ENCODE results near the gene PTPRD.

Gene PTPRD

DNA sequence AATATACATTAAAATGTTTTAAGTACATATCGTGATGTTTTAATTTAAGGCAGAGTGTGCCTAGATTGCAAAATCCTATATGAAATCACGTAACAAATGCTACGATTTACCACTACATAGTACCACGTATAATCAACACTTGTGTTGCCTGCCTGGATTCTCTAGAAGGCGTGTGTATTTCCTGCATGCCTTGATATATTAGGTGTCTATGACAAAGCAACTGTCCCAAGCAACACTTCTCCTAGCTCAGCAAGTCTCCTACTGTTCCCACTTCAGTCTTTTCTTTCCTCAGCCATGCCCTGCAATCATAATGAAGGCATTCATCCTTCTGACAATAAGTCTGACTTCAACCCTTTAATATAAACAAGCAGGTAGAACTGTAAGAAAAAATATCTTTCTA, 89.6 kb downstream of the PTPRD start:
- Histone ChIP-seq H3K4me2 (ENCODE audit: low read length) (no peak overlapping the region), H3K4ac (ENCODE audit: low read depth, low read length) (no peak overlapping the region), H2BK5ac (ENCODE audit: low read depth, low read length, poor library complexity) (no peak overlapping the region), H3K4me1 (ENCODE audit: control insufficient read depth in 1 of 2, insufficient read depth in 2 of 2, low read length in 2 of 2) (no peaks in the 10 kb centered on the region), H3K79me2 (ENCODE audit: control insufficient read depth, insufficient read depth, low read length, poor library complexity) (no peaks in the 10 kb centered on the region), H3K14ac (ENCODE audit: low read length) (no peak overlapping the region), H4K8ac (ENCODE audit: low read depth, low read length) (no peak overlapping the region), H3K23ac (ENCODE audit: low read length) (no peak overlapping the region), H3K4me3 (ENCODE audit: low read depth, low read length) (no peak overlapping the region), H3K27ac (ENCODE audit: low read depth, low read length) (no peak overlapping the region), H4K91ac (ENCODE audit: low read depth, low read length) (no peak overlapping the region), H2AK5ac (ENCODE audit: low read length) (no peak overlapping the region), H3K27me3 (ENCODE audit: insufficient read depth, low read length) (no peaks in the 10 kb centered on the region), H3K9ac (ENCODE audit: low read length) (no peak overlapping the region), H2AFZ (ENCODE audit: insufficient read depth, low read length, poor library complexity) (no peak overlapping the region), H2BK120ac (ENCODE audit: insufficient read depth, low read length, poor library complexity) (no peak overlapping the region), H3K9me3 (ENCODE audit: insufficient read depth, low read depth, low read length) (no peaks in the 10 kb centered on the region), H3K79me1 (ENCODE audit: low read length) (no peaks in the 10 kb centered on the region), H3K36me3 (ENCODE audit: control insufficient read depth in 1 of 2, insufficient read depth in 2 of 2, low read length in 2 of 2) (no peaks in the 10 kb centered on the region), H4K12ac (ENCODE audit: low read depth, low read length) (no peak overlapping the region), H2BK12ac (ENCODE audit: low read length) (no peak overlapping the region), H3K18ac (ENCODE audit: low read length) (no peak overlapping the region)
- DNase-seq, result no peak
- no CpG with 5 or more reads among the region's 5 CpGs for WGBS (ENCODE audit: extremely low coverage, insufficient coverage, insufficient read length)

DNA sequence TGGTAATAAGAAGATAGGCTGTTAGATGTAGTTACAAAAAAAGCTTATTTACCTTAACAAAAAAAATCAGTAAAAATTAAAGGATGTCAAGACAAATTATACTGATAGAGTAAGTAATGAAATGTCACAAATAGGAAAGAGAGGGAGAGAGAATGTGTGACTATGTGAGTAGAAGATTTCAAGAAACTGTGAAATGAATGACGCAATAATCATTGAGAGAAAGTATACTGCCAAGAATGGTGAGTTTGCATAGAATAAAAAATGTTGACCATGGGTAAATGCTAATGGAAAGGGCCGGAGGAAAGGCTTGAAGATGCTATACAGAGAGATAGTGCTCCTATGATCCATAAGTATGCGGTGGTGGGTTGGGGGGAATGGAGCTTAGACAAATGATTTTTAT, 100.7 kb downstream of the PTPRD start:
- H3K27me3 ChIP-seq (ENCODE audit: insufficient read depth, low read length), result no peaks in the 10 kb centered on the region
- H2BK12ac ChIP-seq (ENCODE audit: low read length), result no peak overlapping the region
- H3K27ac ChIP-seq (ENCODE audit: low read depth, low read length), result no peak overlapping the region
- no peaks in the 10 kb centered on the region for H3K9me3 ChIP-seq (ENCODE audit: insufficient read depth, low read depth, low read length)
- no peak overlapping the region for H3K23ac ChIP-seq (ENCODE audit: low read length)
- no peak overlapping the region for H4K12ac ChIP-seq (ENCODE audit: low read depth, low read length)
- H4K8ac ChIP-seq (ENCODE audit: low read depth, low read length), result no peak overlapping the region
- H3K4me3 ChIP-seq (ENCODE audit: low read depth, low read length), result no peak overlapping the region
- WGBS (ENCODE audit: extremely low coverage, insufficient coverage, insufficient read length), result no CpG with 5 or more reads among the region's 3 CpGs
- H2BK120ac ChIP-seq (ENCODE audit: insufficient read depth, low read length, poor library complexity), result no peak overlapping the region
- H2BK5ac ChIP-seq (ENCODE audit: low read depth, low read length, poor library complexity), result no peak overlapping the region
- no peak for DNase-seq
- H3K79me1 ChIP-seq (ENCODE audit: low read length), result no peaks in the 10 kb centered on the region
- H2AK5ac ChIP-seq (ENCODE audit: low read length), result no peak overlapping the region
- no peak overlapping the region for H3K14ac ChIP-seq (ENCODE audit: low read length)
- H3K36me3 ChIP-seq (ENCODE audit: control insufficient read depth in 1 of 2, insufficient read depth in 2 of 2, low read length in 2 of 2), result no peaks in the 10 kb centered on the region
- no peak overlapping the region for H3K9ac ChIP-seq (ENCODE audit: low read length)
- H3K4me2 ChIP-seq (ENCODE audit: low read length), result no peak overlapping the region
- no peak overlapping the region for H2AFZ ChIP-seq (ENCODE audit: insufficient read depth, low read length, poor library complexity)
- H3K18ac ChIP-seq (ENCODE audit: low read length), result no peak overlapping the region
- H3K79me2 ChIP-seq (ENCODE audit: control insufficient read depth, insufficient read depth, low read length, poor library complexity), result no peaks in the 10 kb centered on the region
- no peaks in the 10 kb centered on the region for H3K4me1 ChIP-seq (ENCODE audit: control insufficient read depth in 1 of 2, insufficient read depth in 2 of 2, low read length in 2 of 2)
- H4K91ac ChIP-seq (ENCODE audit: low read depth, low read length), result no peak overlapping the region
- no peak overlapping the region for H3K4ac ChIP-seq (ENCODE audit: low read depth, low read length)

DNA sequence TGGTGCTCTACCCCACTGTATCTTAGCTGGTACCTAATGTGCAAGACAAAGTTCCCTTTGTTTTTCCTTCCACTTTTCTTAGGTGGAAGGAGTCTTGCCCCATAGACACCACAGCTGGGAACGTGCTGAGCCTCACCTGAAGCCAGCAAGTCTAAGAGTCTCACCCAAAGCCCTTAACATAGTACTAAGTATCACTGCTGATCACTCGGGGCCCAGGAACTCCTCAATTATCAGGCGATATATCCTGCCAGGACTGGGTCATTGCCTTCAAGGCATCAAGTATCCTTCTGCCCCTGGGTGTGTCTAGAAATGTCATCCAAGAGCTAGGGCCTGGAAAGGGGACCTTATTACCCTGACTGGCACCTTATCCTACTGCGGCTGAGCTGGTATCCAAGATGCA, 123.9 kb downstream of the PTPRD start:
- Histone ChIP-seq H3K27ac (ENCODE audit: low read depth, low read length) (no peak overlapping the region), H2BK5ac (ENCODE audit: low read depth, low read length, poor library complexity) (no peak overlapping the region), H3K79me1 (ENCODE audit: low read length) (no peaks in the 10 kb centered on the region), H3K9me3 (ENCODE audit: insufficient read depth, low read depth, low read length) (no peaks in the 10 kb centered on the region), H3K18ac (ENCODE audit: low read length) (no peak overlapping the region), H3K79me2 (ENCODE audit: control insufficient read depth, insufficient read depth, low read length, poor library complexity) (no peaks in the 10 kb centered on the region), H3K4me2 (ENCODE audit: low read length) (no peak overlapping the region), H3K4me3 (ENCODE audit: low read depth, low read length) (no peak overlapping the region), H3K14ac (ENCODE audit: low read length) (no peak overlapping the region), H4K91ac (ENCODE audit: low read depth, low read length) (no peak overlapping the region), H3K27me3 (ENCODE audit: insufficient read depth, low read length) (no peaks in the 10 kb centered on the region), H4K8ac (ENCODE audit: low read depth, low read length) (no peak overlapping the region), H3K4ac (ENCODE audit: low read depth, low read length) (no peak overlapping the region), H2BK12ac (ENCODE audit: low read length) (no peak overlapping the region), H2AK5ac (ENCODE audit: low read length) (no peak overlapping the region), H3K9ac (ENCODE audit: low read length) (no peak overlapping the region), H2BK120ac (ENCODE audit: insufficient read depth, low read length, poor library complexity) (no peak overlapping the region), H3K23ac (ENCODE audit: low read length) (no peak overlapping the region), H3K4me1 (ENCODE audit: control insufficient read depth in 1 of 2, insufficient read depth in 2 of 2, low read length in 2 of 2) (no peaks in the 10 kb centered on the region), H3K36me3 (ENCODE audit: control insufficient read depth in 1 of 2, insufficient read depth in 2 of 2, low read length in 2 of 2) (no peaks in the 10 kb centered on the region), H2AFZ (ENCODE audit: insufficient read depth, low read length, poor library complexity) (no peak overlapping the region), H4K12ac (ENCODE audit: low read depth, low read length) (no peak overlapping the region)
- WGBS (ENCODE audit: extremely low coverage, insufficient coverage, insufficient read length), result no CpG with 5 or more reads among the region's 4 CpGs
- no peak for DNase-seq

DNA sequence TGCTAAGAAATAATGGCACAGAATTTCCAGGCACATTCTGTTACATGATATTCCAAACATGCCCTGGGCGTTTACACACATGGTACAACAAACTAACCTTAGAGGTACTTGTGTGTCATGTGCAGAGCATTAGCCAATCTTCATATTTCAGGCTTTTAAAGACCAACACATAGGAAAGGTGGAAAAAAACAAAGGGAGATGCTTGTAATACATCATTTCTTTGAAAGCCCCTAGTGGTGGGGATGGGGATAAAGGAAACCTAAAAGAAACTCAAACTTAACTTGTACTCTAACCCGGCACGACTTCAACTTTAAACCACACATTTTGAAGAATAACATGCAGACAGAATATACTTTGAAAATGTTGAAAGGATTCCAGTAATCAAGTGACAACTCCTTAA, 133.6 kb downstream of the PTPRD start:
- H3K4me2 ChIP-seq (ENCODE audit: low read length), result no peak overlapping the region
- no peak overlapping the region for H3K9ac ChIP-seq (ENCODE audit: low read length)
- H4K91ac ChIP-seq (ENCODE audit: low read depth, low read length), result no peak overlapping the region
- H3K14ac ChIP-seq (ENCODE audit: low read length), result no peak overlapping the region
- H3K27me3 ChIP-seq (ENCODE audit: insufficient read depth, low read length), result no peaks in the 10 kb centered on the region
- no peaks in the 10 kb centered on the region for H3K4me1 ChIP-seq (ENCODE audit: control insufficient read depth in 1 of 2, insufficient read depth in 2 of 2, low read length in 2 of 2)
- no peak overlapping the region for H3K23ac ChIP-seq (ENCODE audit: low read length)
- no peak overlapping the region for H2BK12ac ChIP-seq (ENCODE audit: low read length)
- H4K12ac ChIP-seq (ENCODE audit: low read depth, low read length), result no peak overlapping the region
- no peak overlapping the region for H2BK5ac ChIP-seq (ENCODE audit: low read depth, low read length, poor library complexity)
- no peak overlapping the region for H4K8ac ChIP-seq (ENCODE audit: low read depth, low read length)
- peak in 1 of 2 donors; percentile 9 for DNase-seq
- H2AFZ ChIP-seq (ENCODE audit: insufficient read depth, low read length, poor library complexity), result no peak overlapping the region
- H3K79me1 ChIP-seq (ENCODE audit: low read length), result no peaks in the 10 kb centered on the region
- H3K36me3 ChIP-seq (ENCODE audit: control insufficient read depth in 1 of 2, insufficient read depth in 2 of 2, low read length in 2 of 2), result no peaks in the 10 kb centered on the region
- no peak overlapping the region for H3K4ac ChIP-seq (ENCODE audit: low read depth, low read length)
- H3K27ac ChIP-seq (ENCODE audit: low read depth, low read length), result no peak overlapping the region
- no peaks in the 10 kb centered on the region for H3K9me3 ChIP-seq (ENCODE audit: insufficient read depth, low read depth, low read length)
- no CpG with 5 or more reads among the region's 3 CpGs for WGBS (ENCODE audit: extremely low coverage, insufficient coverage, insufficient read length)
- no peak overlapping the region for H2AK5ac ChIP-seq (ENCODE audit: low read length)
- no peak overlapping the region for H3K18ac ChIP-seq (ENCODE audit: low read length)
- no peak overlapping the region for H2BK120ac ChIP-seq (ENCODE audit: insufficient read depth, low read length, poor library complexity)
- no peak overlapping the region for H3K4me3 ChIP-seq (ENCODE audit: low read depth, low read length)
- H3K79me2 ChIP-seq (ENCODE audit: control insufficient read depth, insufficient read depth, low read length, poor library complexity), result no peaks in the 10 kb centered on the region
